GM19043 (cell line): ENCODE results near the gene SLC4A7.
"Not testable (repeated sequence)": the region's sequence is repeated elsewhere in the genome, so short reads cannot be mapped to it uniquely, and the experiment has no call there.

Experiments
- ATAC-seq: cut with Tn5 transposase; IDR thresholded peaks from one replicate; pipeline ENCODE4 v1.9.1; 2021; ENCODE audit warnings: low read depth; ENCODE audit not compliant: unreplicated experiment

The SLC4A7 gene

DNA sequence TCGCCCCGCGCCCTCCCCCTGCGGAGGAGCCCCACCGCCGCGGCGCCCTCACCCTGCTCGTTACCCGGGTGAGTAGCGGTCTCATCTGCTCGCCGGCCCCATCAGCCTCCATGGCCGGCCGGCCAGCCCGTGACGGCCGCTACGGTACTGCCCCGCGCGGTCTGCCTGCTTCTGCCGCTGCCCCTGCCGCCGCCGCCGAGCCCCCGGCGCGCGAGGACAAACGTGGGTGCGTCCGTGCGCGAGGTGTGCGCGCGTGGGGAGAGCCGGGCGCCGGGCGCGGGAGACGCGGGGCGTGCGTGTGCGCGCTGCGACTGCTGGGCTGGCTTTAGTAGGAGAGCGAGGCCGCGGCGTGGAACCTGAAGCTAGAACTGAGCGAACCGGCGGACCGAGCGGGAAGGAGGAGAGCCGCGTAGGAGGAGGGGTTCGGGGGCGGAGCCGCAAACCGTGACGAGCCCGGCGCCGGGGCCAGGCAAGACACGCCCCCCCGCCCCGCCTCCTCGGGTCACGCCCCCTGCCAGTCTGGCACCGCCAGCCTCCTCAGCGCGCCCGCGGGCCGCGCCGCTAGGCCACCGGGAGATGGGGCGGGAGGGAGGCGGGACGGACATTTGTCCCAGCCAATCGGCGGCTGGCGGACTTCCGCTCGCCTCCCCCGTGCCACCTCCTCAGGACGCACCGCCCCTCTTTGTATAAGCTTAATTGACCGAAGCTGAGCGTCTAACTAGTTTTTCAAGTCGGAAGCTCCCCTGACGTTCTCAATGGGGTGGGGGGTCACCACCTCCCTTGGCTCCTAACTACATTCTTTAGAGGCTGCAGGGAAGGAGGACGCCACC, at the start of gene SLC4A7:
SLC4A7 (minus strand) TSS at position 370 of the 830 bp plus-strand sequence; CDS start at position 112, 258 bp downstream.
- peak; percentile 87 for ATAC-seq

- no peak for ATAC-seq
Observed at GRCh38 chr3:27533261-27533607, 49.0 kb upstream of the SLC4A7 start.

- ATAC-seq: no peak
Observed at GRCh38 chr3:27532426-27533260, 48.5 kb upstream of the SLC4A7 start.

DNA sequence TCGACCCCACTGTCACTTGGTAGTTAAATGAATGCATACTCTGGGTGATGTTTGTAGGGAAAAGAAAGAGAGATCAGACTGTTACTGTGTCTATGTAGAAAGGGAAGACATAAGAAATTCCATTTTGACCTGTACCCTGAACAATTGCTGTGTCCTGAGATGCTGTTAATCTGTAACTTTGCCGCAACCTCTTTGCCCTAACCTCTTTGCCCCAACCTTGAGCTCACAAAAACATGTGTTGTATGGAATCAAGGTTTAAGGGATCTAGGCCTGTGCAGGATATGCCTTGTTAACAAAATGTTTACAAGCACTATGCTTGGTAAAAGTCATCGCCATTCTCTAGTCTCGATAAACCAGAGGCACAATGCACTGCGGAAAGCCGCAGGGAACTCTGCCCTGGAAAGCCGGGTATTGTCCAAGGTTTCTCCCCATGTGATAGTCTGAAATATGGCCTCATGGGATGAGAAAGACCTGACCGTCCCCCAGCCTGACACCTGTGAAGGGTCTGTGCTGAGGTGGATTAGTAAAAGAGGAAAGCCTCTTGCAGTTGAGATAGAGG, 47.1 kb upstream of the SLC4A7 start:
- ATAC-seq: not testable (repeated sequence)

GRCh38 chr3:27528791-27529190, 44.6 kb upstream of the SLC4A7 start:
- no peak for ATAC-seq

GRCh38 chr3:27526614-27527315, 42.6 kb upstream of the SLC4A7 start:
- ATAC-seq: no peak

- ATAC-seq: no peak
Observed at GRCh38 chr3:27521872-27522265, 37.7 kb upstream of the SLC4A7 start.

DNA sequence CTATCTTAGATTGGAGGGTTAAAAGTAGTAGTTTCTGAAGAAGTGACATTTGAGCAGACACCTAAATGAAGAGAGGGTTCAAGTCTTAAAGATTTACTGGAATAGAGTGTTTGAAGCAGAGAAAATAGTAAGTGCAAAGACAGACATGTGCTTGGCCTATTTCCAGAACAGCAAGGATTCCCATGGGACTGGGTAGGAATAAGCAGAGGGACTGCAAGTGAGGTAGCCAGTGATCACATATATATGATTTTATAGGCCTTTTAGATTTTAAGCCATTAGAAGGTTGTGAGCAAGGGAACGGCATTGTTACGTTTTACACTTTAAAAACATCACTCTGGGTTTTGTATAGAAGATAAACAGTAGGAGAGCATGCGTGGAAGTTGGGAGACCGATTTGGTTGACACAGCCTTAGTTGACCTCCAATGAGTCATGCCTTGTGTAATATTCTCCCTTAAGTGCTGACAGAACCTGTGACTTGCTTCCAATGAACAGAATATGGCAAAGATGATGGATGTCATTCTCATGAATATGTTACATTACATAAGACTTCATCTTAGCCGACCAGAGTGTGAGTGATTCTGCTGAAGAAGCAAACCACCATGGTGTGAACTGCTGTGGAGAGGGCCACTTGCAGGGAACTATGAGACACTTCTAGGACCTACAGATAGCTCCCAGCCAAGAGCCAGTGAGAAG, 37.1 kb upstream of the SLC4A7 start:
- ATAC-seq: no peak

GRCh38 chr3:27511724-27512422, 27.7 kb upstream of the SLC4A7 start:
- ATAC-seq: no peak

DNA sequence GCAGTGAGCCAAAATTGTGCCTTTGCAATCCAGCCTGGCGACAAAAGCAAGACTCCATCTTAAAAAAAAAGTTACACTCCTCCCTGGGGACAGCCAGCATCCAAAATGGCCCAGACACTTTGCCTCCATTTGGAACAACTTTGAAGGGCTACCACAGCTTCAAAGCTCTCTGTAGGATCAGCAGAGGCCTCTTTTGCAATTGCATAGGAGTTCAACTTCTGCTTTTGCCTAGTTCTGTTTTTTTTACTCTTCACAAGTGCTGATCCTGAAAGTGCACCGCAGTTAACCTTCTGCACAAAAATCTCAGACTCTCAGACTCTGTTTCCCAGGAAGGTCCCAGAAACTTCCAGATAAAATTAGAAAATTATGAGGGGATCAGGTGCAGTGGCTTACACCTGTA, 25.2 kb upstream of the SLC4A7 start:
- ATAC-seq: no peak

- ATAC-seq: no peak
Observed at GRCh38 chr3:27508424-27508823, 24.2 kb upstream of the SLC4A7 start.

DNA sequence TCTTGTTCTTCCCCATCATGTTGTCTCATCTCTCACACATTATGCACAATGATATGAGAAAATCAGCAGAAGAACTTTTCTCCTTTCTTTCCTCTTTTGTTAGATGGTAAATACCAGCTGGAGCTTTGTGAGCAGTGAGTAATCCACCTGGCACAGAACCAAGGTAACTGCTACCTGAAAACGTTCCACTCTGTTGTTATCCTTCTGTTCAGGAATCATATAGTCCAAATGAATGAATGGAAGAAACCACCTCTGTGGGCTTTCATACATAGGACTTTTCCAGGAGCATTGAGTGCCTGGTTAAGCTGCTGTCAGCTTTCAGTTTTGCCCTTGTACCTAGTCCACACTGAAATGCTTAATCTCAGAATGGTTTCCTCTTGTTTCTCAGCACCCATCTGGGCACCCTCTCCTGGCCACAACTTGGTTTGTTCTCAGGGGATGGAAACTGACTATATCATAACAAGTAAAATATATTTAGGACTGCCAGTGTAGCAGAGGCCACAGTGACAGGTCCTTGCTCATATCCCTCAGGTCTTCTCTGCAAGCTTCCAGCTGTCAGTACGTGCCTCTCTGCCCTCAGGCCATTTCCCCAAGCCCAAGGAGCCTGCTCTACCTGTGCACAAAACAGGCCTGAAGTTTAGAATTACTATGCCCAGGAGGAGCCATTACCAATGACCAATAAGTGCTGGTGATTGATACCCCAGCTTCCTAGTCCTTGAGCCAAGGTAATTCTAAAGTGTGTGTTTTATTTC, 23.5 kb upstream of the SLC4A7 start:
- ATAC-seq: no peak

- no peak for ATAC-seq
Observed at GRCh38 chr3:27507111-27507510, 22.9 kb upstream of the SLC4A7 start.

- ATAC-seq: no peak
Observed at GRCh38 chr3:27504749-27505148, 20.6 kb upstream of the SLC4A7 start.

DNA sequence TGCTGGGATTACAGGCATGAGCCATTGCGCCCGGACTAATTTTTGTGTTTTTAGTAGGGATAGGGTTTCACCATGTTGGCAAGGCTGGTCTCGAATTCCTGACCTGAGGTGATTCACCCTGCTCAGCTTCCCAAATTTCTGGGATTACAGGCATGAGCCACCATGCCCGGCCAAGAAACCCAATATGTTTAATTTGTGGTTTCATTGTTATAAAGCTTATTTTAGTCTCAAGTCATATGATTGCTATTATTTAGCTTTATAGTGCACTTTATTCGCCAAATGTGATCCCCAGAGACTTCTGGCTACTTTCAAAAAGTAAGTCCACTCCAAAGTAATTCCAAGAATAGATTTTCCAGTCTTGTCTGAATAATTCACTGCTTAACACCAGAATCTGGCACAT, 19.3 kb upstream of the SLC4A7 start:
- ATAC-seq: no peak

DNA sequence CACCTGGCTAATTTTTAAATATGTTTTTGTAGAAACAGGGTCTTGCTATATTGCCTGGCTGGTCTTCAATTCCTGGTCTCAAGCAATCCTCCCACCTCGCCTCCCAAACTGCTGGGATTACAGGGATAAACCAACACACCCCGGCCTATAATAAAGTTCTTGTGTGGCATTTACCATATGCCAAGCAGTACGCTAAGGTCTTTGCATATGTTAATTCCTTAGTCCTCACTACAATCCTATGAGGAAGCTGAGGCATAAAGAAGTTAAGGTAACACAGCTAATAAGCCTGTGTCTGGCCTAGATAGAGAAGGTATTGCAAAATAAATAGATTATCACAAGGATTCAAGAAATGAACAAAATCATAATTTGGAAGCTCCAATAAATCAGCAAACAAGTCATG, 17.6 kb upstream of the SLC4A7 start:
- ATAC-seq: no peak

- no peak for ATAC-seq
Observed at GRCh38 chr3:27500986-27501385, 16.8 kb upstream of the SLC4A7 start.

GRCh38 chr3:27500035-27500434, 15.9 kb upstream of the SLC4A7 start:
- no peak for ATAC-seq

DNA sequence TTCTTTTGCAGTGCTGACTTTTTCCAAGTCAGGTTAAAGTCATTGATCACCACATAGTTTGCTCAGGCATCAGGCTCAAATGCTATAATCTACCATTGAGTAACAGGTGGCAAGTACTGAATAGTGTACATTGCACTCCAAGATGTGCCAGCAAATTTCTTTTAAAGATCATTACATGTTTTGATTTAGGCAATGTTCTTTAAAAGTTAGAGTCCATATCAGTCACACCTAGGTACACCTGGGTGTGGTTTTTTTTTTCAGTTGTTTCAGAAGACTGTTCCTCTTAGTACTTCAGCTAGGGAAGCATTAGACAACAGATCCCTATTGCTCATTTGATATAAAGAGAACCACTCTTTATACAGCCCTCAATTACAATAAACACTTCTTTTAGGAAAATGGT, 10.6 kb upstream of the SLC4A7 start:
- no peak for ATAC-seq
